Neural crest cell (in vitro differentiated cells): ENCODE measurements around the gene ETV3L. TPM values are rescaled to one million over a fixed set of nuclear protein-coding genes. Genes with fewer than 3 reads are reported as not detected.

Experiments used
- DNase-seq: peaks from one replicate; pipeline ENCODE4 v3.0.0; 2021; ENCODE audit warnings: low read depth, mixed read lengths, low spot score
- H3K27ac Mint-ChIP-seq: one replicate; pipeline ENCODE4 v1.8.0; 2021; ENCODE audit warnings: mild to moderate bottlenecking, mixed read lengths; ENCODE audit not compliant: unreplicated experiment
- H3K27me3 Mint-ChIP-seq: 2 replicates; pipeline ENCODE4 v1.8.0; 2021; ENCODE audit warnings: low read depth, mild to moderate bottlenecking, mixed read lengths
- H3K36me3 Mint-ChIP-seq: 2 replicates; pipeline ENCODE4 v1.8.0; 2021; ENCODE audit warnings: low read depth, mild to moderate bottlenecking, mixed read lengths
- H3K4me1 Mint-ChIP-seq: 2 replicates; pipeline ENCODE4 v1.8.0; 2021; ENCODE audit warnings: mixed read lengths
- H3K4me3 Mint-ChIP-seq: one replicate; pipeline ENCODE4 v1.8.0; 2021; ENCODE audit warnings: mild to moderate bottlenecking, mixed read lengths
- H3K9me3 Mint-ChIP-seq: 2 replicates; pipeline ENCODE4 v1.8.0; 2021; ENCODE audit warnings: mixed read lengths
- total RNA-seq: library from RNA; stranded (reverse); gene quantifications from 2 replicates; pipeline ENCODE4 v1.2.1, GENCODE V29; 2021
- TF ChIP-seq, protein P1 (sequence below): fragments of 200-600 bp; sonication (generic); conservative IDR thresholded peaks from 2 replicates; pipeline ENCODE4 v1.5.0; 2021; ENCODE audit warnings: antibody characterized with exemption, mild to moderate bottlenecking

The ETV3L gene
- total RNA-seq, 1 donor from 2014 or later = 0.19 TPM

DNA sequence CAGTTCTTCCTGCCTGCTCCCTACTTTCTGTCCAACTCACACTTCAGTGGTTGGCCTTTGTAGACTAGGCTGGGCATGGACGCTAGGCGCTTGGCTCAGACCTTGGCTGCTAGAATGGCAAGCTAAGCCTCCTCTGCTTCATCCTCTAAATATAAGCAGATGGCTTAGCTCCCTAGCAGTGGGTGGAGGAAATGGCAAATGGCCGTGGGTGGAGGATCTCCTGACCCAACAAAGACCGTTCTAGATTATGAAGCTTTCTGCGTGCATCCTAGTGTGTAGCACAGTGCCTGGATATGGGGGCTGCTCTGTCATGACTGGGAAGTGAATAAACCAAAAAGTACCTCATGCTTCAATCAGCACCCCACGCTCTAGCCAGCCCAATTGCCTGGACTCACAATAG, 10.4 kb upstream of the ETV3L start:
- peaks cover 32% of the 10 kb centered on the region for H3K4me1 Mint-ChIP-seq

DNA sequence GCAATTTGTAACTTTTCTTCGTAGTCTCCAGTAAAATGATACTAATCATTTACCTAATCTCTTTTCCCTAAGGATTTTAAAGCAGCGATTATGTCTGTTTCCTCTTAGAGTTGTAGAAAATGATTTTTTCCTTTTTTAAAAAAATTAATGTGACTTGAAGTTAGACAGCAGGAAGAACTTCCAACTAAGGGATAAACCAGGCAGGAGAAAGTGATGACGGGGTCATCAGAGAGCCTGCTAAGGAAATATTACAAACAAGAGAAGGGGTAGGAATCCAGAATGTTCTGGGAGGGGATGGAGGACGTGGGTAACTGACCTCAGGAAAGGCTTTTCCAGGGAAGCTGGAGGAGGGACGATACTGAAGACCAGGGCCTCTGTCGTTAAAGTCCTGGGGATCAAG, 8.8 kb upstream of the ETV3L start:
- TF ChIP-seq, protein P1, sequence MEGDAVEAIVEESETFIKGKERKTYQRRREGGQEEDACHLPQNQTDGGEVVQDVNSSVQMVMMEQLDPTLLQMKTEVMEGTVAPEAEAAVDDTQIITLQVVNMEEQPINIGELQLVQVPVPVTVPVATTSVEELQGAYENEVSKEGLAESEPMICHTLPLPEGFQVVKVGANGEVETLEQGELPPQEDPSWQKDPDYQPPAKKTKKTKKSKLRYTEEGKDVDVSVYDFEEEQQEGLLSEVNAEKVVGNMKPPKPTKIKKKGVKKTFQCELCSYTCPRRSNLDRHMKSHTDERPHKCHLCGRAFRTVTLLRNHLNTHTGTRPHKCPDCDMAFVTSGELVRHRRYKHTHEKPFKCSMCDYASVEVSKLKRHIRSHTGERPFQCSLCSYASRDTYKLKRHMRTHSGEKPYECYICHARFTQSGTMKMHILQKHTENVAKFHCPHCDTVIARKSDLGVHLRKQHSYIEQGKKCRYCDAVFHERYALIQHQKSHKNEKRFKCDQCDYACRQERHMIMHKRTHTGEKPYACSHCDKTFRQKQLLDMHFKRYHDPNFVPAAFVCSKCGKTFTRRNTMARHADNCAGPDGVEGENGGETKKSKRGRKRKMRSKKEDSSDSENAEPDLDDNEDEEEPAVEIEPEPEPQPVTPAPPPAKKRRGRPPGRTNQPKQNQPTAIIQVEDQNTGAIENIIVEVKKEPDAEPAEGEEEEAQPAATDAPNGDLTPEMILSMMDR = no peak
- Mint-ChIP-seq H3K4me1 (peaks cover 43% of the 10 kb centered on the region), H3K36me3 (no peaks in the 10 kb centered on the region), H3K4me3 (no peak overlapping the region), H3K27me3 (peaks cover 13% of the 10 kb centered on the region), H3K9me3 (no peaks in the 10 kb centered on the region), H3K27ac (no peak overlapping the region)
- DNase-seq = no peak

More for the DNA sequence above, 10.4 kb upstream of the ETV3L start:
- peaks cover 13% of the 10 kb centered on the region for H3K27me3 Mint-ChIP-seq
- no peak overlapping the region for H3K4me3 Mint-ChIP-seq
- TF ChIP-seq, protein P1 = no peak
- no peaks in the 10 kb centered on the region for H3K36me3 Mint-ChIP-seq
- DNase-seq = no peak
- no peak overlapping the region for H3K27ac Mint-ChIP-seq
- no peaks in the 10 kb centered on the region for H3K9me3 Mint-ChIP-seq

DNA sequence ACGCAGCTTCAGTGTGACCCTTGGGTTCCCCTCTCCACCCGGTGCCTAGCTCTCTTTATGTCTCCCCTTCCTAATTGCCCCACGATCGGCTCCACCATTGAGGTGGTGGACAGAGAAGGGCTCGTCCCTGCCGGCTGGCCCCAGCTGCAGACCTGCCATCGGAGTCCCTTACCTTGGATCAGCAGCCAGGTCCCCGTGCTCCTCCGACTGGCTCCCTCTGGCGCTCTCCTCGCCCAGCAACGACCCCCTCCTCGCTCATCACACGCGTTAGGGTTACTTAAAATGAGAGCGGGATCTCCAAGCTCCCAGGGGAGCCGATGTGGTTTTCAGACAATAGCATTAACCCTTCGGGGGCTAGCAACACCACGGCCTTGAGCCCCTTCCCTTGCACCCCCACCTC, 8.1 kb upstream of the ETV3L start:
- no peak for DNase-seq
- H3K27me3 Mint-ChIP-seq = peaks cover 10% of the 10 kb centered on the region
- no peak overlapping the region for H3K4me3 Mint-ChIP-seq
- H3K9me3 Mint-ChIP-seq = no peaks in the 10 kb centered on the region
- peak overlapping the region; percentile 12 for H3K27ac Mint-ChIP-seq
- H3K36me3 Mint-ChIP-seq = no peaks in the 10 kb centered on the region
- TF ChIP-seq, protein P1 = no peak
- H3K4me1 Mint-ChIP-seq = peaks cover 38% of the 10 kb centered on the region

DNA sequence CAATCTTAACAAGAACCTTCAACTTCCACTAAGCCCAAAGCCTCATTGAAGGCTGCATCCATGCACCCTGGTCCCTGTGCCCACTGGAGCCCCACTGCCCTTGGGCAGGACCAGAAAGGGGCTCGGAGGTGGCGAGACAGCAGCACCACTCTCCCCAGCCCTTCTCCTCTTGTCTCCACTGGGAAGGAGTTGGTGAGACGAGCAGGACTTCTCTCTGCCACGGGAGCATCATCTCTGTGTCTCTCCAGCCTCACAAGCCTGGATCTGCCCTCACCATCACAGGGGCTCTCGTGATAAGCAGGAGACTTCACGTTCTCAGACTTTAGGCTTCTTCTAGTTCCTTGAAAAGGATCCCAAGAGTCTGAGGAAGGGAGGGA, 7.2 kb upstream of the ETV3L start:
- no peaks in the 10 kb centered on the region for H3K9me3 Mint-ChIP-seq
- H3K27ac Mint-ChIP-seq = no peak overlapping the region
- H3K4me1 Mint-ChIP-seq = peaks cover 31% of the 10 kb centered on the region
- peaks cover 5% of the 10 kb centered on the region for H3K27me3 Mint-ChIP-seq
- no peaks in the 10 kb centered on the region for H3K36me3 Mint-ChIP-seq
- TF ChIP-seq, protein P1 = no peak
- no peak overlapping the region for H3K4me3 Mint-ChIP-seq
- DNase-seq = no peak

GRCh38 chr1:157105988-157106812, 6.6 kb upstream of the ETV3L start:
- Mint-ChIP-seq H3K36me3 (no peaks in the 10 kb centered on the region), H3K4me3 (no peak overlapping the region), H3K27me3 (no peaks in the 10 kb centered on the region), H3K4me1 (peaks cover 27% of the 10 kb centered on the region), H3K27ac (peak overlapping the region; percentile 85), H3K9me3 (no peaks in the 10 kb centered on the region)
- TF ChIP-seq, protein P1 = no peak
- no peak for DNase-seq
